MG63 (cell line): ENCODE measurements around the gene FCAMR. TPM values are rescaled to one million over a fixed set of nuclear protein-coding genes. Genes with fewer than 3 reads are reported as not detected.
A peak's percentile ranks its signal among the peaks of the same experiment; 100 is the strongest.

Source experiments
- DNase-seq: peaks from one replicate; pipeline ENCODE4 v3.0.0-alpha.2; 2020
- H3K27me3 ChIP-seq: fragments of 250-450 bp; sonication (Bioruptor Pico); 2 replicates; pipeline ENCODE4 v1.5.1; 2020; ENCODE audit warnings: mild to moderate bottlenecking, moderate library complexity
- H3K36me3 ChIP-seq: fragments of 250-450 bp; sonication (Bioruptor Pico); 2 replicates; pipeline ENCODE4 v1.5.1; 2020; ENCODE audit warnings: mild to moderate bottlenecking, moderate library complexity
- H3K4me3 ChIP-seq: fragments of 250-450 bp; sonication (Bioruptor Pico); 2 replicates; pipeline ENCODE4 v1.5.1; 2020; ENCODE audit warnings: mild to moderate bottlenecking, moderate library complexity
- H3K9me3 ChIP-seq: fragments of 250-450 bp; sonication (Bioruptor Pico); 2 replicates; pipeline ENCODE4 v1.5.1; 2020; ENCODE audit warnings: mild to moderate bottlenecking, moderate library complexity
- total RNA-seq: library from RNA; depleted of rRNA; stranded (reverse); fragments of >200 nt; shearing (Covaris generic); gene quantifications from 2 replicates; pipeline ENCODE4 v1.2.3, GENCODE V29; 2014; ENCODE audit warnings: low replicate concordance

Gene FCAMR
- total RNA-seq, 1 experiment from 2014 or later = not detected

DNA sequence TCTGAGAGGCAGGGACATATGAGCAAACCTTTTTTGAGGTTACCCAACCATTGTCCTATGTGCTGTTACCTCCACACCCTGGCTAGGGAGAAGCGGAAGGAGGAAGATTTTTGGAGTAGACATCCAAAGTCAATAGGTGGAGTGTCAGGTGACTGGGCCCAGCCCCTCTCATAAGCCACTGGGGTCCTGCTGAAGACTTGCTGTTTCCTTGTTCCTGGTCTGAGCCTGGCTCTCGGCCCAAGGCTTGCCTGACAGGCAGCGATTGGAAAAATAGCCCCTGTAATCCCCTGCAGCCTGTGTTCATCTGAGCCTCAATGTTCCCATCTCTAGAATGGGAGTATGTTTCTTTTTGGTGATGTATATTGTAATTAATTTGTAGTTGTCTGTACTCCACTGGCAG is 17.1 kb downstream of the FCAMR start:
- Histone ChIP-seq H3K36me3 (no peaks in the 10 kb centered on the region), H3K27me3 (no peaks in the 10 kb centered on the region), H3K4me3 (no peak overlapping the region), H3K9me3 (no peaks in the 10 kb centered on the region)
- no peak for DNase-seq

DNA sequence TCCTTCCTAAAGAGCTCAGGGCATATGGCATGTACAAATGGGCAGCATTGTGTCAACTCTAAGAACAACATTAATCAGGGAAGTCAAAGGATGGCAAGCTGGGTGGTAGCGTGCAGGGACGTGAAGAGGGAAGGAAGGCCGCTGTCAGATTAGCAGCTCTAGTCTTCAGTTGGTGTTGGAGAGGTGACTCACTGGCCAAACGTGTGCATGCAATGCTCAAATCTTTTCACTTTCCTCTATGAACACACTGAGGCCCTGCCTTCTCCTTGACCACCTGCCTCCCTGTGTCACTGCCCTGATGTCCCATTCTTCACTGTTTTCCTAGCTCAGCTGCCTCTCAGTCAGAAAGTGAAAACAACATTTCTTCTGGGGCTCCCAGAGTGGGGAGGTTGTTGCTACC is 18.1 kb downstream of the FCAMR start:
- H3K36me3 ChIP-seq = no peaks in the 10 kb centered on the region
- H3K9me3 ChIP-seq = no peaks in the 10 kb centered on the region
- DNase-seq = no peak
- H3K4me3 ChIP-seq = no peak overlapping the region
- no peaks in the 10 kb centered on the region for H3K27me3 ChIP-seq

DNA sequence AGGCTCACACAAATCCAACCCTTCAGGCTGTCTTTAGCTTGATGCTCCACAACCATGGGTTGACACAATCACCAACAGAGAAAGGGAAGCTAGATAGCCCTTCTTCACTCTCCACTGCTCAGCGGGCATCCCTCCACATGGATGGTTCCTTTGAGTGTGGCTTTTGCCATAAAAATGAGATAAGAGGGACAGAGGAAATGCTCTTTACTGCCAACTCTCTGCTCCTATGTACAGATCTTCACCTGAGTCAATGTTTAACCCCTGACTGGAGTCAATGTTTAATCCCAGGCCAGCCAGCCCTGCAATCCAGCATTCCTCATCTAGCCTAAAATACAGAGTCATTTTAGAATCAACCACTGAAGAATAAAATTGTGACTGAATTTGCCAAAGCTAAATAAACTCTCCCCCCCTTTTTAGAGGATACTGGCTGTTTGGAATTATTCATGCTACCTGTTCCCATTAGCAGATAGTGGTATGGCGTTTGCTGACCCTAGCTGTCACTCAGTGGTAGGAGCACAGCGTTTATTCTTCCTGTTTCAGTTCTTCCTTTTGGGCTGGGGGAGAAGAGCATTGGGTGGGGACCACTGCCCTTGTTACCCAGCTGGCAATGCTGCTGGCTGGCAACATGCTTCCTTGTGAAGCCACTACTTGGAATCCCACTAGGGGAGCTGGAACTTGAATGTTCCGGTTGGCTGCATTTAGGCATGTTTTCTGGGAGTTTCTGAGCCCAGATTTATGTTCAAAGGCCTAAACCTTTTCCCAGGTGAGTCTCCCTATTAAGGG is 18.8 kb downstream of the FCAMR start:
- no peaks in the 10 kb centered on the region for H3K27me3 ChIP-seq

DNA sequence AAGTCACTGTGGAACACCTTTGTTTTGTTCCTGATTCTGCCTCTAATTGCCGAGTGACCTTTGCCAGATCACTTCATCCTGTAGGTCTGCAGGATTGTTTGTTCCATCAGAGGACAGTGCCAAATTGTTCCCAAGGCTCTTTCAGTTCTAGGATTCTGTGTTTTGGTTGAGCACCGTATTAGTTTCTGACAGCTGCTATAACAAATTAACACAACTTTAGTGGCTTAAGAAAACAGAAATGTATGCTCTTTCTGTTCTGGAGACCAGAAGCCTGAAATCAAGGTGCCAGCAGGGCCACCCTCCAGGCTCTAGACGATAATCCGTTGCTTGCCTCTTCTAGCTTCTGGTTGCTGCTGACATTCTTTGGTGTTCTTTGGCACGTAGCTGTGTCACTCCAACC is 20.6 kb downstream of the FCAMR start:
- no peak for DNase-seq
- Histone ChIP-seq H3K27me3 (peaks cover 3% of the 10 kb centered on the region; the same call in 1 of the 2 replicates), H3K4me3 (no peak overlapping the region), H3K9me3 (no peaks in the 10 kb centered on the region), H3K36me3 (no peaks in the 10 kb centered on the region)

More for the DNA sequence above, 18.8 kb downstream of the FCAMR start:
- H3K9me3 ChIP-seq = no peaks in the 10 kb centered on the region
- H3K36me3 ChIP-seq = no peaks in the 10 kb centered on the region
- no peak overlapping the region for H3K4me3 ChIP-seq
- no peak for DNase-seq

- no peak for DNase-seq
- no peak overlapping the region for H3K4me3 ChIP-seq
- H3K36me3 ChIP-seq = no peaks in the 10 kb centered on the region
- peaks cover 7% of the 10 kb centered on the region for H3K27me3 ChIP-seq
- no peaks in the 10 kb centered on the region for H3K9me3 ChIP-seq
These were observed 21.1 kb downstream of the FCAMR start for GRCh38 chr1:206949208-206949607.

DNA sequence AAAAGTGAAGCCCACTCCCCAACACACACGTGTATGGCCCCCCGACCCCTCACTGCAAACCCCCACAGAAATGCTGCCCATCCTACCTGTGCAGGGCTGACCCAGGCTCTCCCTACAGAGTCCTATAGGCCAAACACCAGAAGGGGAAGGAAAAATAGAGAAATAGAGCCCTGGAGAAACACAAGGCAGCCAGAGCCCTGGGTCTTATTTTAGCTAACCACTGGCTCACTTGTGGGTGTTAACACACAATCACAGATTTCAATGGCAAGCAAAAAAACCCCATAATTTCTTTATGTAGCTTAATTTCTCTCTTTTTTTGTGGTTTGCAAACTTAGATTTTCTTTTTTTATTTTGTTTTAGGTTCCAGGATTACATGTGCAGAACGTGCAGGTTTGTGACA is 23.0 kb downstream of the FCAMR start:
- H3K27me3 ChIP-seq = peaks cover 14% of the 10 kb centered on the region
- H3K36me3 ChIP-seq = no peaks in the 10 kb centered on the region
- no peak for DNase-seq
- H3K4me3 ChIP-seq = no peak overlapping the region
- H3K9me3 ChIP-seq = no peaks in the 10 kb centered on the region

DNA sequence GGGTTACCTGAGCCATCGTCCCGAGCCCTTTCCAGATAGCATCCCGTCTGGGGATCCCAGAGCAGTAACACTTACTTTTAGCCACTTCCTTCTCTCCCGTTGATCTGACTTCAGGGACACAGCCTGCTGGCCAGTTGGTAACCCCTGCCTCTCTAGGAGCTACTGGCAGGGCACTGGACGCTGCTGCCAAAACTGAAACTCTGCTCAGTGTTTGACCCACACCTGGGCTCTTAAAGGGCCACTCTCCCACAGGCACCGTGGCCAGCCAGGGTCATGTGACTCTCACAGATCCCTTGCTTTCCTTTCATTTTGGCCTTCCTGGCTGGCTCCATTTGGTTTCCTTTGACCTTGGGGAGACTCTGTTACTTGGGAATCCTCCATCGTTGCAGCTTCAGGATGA is 24.0 kb downstream of the FCAMR start, which contains the start of gene PIGR:
PIGR (minus strand) TSS at position 206 of the 400 bp plus-strand sequence. CDS start 5,935 bp downstream, outside the sequence.
- H3K36me3 ChIP-seq = no peaks in the 10 kb centered on the region
- H3K4me3 ChIP-seq = no peak within 1 kb of the TSS
- DNase-seq = no peak
- peaks cover 14% of the 10 kb centered on the region for H3K27me3 ChIP-seq
- no peaks in the 10 kb centered on the region for H3K9me3 ChIP-seq

DNA sequence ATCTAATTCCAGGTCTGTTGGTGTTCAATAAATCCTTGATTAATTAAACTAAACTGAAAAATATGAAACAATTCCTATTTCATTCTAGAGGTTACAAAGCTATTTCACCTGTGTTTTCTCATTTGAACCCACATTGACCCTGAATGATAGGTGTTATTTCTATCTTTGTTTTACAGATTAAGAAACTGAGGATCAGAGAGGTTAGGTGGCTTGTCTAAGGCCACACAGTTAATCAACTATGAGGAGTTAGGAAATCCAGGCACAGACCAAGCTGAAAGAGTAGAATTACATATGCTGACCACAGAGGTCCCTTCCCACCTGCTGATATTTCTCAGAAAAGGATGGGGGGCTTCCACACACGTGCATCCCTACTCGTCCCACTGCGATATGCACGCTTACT is 24.5 kb downstream of the FCAMR start:
- Histone ChIP-seq H3K4me3 (no peak overlapping the region), H3K9me3 (no peaks in the 10 kb centered on the region), H3K27me3 (peaks cover 14% of the 10 kb centered on the region), H3K36me3 (no peaks in the 10 kb centered on the region)
- no peak for DNase-seq

- Histone ChIP-seq H3K27me3 (peaks cover 14% of the 10 kb centered on the region), H3K4me3 (no peak overlapping the region), H3K9me3 (no peaks in the 10 kb centered on the region), H3K36me3 (no peaks in the 10 kb centered on the region)
- no peak for DNase-seq
These were observed 25.6 kb downstream of the FCAMR start for GRCh38 chr1:206944703-206945102.

GRCh38 chr1:206941766-206942418 is 28.4 kb downstream of the FCAMR start:
- no peaks in the 10 kb centered on the region for H3K36me3 ChIP-seq
- no peak for DNase-seq
- no peaks in the 10 kb centered on the region for H3K9me3 ChIP-seq
- no peak overlapping the region for H3K4me3 ChIP-seq
- peaks cover 14% of the 10 kb centered on the region for H3K27me3 ChIP-seq

- no peaks in the 10 kb centered on the region for H3K9me3 ChIP-seq
- H3K4me3 ChIP-seq = no peak overlapping the region
- H3K36me3 ChIP-seq = no peaks in the 10 kb centered on the region
- DNase-seq = no peak
- H3K27me3 ChIP-seq = peaks cover 14% of the 10 kb centered on the region
These were observed 29.7 kb downstream of the FCAMR start for GRCh38 chr1:206940588-206940936.

DNA sequence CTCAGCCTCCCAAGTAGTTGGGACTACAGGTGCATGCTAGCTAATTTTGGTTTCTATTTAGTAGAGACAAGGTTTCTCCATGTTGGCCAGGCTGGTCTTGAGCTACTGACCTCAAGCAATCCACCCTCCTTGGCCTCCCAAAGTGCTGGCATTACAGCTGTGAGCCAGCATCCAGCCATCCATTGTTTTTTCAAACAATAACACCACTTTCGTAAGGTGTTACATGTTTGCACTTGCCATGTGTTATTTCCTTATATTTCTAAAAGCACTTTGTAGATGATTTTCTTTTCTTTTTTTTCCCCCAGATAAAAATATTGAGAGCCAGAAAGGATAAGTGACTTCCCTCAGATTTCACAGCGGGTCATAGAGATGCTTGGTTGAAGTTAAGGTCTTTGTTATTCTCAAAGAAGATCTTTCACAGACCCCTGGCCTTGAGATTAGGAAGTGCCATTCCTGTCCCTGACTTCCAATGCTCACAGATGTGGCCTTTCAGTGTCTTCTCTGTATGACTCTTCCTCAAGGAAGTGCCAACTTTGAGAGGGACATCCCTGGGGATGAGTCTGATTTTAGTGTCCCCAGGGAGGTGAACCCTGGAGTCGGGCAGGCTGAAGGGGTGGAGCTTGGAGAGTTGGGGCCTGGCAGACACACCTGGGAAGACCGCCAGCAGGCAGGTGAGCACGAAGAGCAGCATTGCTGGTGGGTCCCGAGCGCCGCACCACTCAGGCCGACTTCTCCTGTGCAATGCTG is 30.2 kb downstream of the FCAMR start:
- peaks cover 12% of the 10 kb centered on the region for H3K27me3 ChIP-seq
- no peaks in the 10 kb centered on the region for H3K36me3 ChIP-seq
- no peaks in the 10 kb centered on the region for H3K9me3 ChIP-seq
- no peak for DNase-seq
- no peak overlapping the region for H3K4me3 ChIP-seq

DNA sequence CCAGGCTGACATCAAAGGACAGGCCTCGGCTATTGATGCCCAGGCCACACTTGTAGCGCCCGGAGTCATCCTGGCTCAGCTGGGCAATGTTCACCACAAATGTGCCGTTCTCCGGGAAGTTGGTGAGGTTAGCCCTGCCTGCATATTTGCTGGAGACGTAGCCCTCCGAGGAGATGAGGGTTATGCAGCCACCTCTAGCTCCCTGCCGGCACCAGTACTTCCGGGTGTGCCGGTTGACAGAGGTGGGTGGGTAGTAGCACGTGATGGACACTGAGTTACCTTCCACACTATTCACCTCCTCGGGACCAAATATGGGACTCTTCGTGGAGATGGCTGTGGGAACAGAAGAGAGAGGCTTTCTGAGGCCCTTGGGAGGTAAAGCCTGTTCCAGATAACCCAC is 31.1 kb downstream of the FCAMR start:
- H3K36me3 ChIP-seq = no peaks in the 10 kb centered on the region
- no peak for DNase-seq
- H3K9me3 ChIP-seq = no peaks in the 10 kb centered on the region
- no peak overlapping the region for H3K4me3 ChIP-seq
- H3K27me3 ChIP-seq = peaks cover 7% of the 10 kb centered on the region

GRCh38 chr1:206937425-206937824 is 32.8 kb downstream of the FCAMR start:
- DNase-seq = no peak
- Histone ChIP-seq H3K4me3 (no peak overlapping the region), H3K9me3 (no peaks in the 10 kb centered on the region), H3K27me3 (no peaks in the 10 kb centered on the region), H3K36me3 (no peaks in the 10 kb centered on the region)

- DNase-seq = peak; percentile 57
- Histone ChIP-seq H3K9me3 (no peaks in the 10 kb centered on the region), H3K4me3 (no peak overlapping the region), H3K27me3 (no peaks in the 10 kb centered on the region), H3K36me3 (no peaks in the 10 kb centered on the region)
These were observed 34.7 kb downstream of the FCAMR start for GRCh38 chr1:206935491-206936067.

DNA sequence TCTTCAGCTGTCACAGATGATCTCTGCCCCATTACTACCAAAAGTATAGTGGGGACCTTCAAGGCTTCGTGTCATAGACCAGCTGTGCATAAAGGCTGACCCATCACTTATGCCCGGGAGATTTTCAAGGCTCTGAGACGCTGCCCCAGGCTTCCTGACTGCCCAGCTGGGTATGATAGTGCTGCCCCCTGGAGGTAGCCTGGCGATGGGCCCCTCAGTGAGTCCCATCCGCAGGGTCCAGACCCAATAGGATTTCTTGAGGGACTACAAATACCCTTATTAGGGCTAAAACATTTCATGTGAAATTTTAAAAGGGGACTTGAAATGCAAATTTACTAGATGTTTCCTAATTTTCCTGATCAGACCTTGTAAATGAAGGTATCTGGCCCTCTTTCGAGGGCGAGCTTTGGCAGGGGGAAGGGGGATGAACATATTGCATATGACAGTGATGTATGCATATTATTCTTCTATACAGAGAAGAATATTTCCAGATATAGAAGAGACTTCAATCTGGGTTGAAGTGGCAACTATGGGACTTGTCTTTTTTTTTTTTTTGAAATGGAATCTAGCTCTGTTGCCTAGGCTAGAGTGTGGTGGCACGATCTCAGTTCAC is 36.8 kb downstream of the FCAMR start:
- Histone ChIP-seq H3K4me3 (no peak overlapping the region), H3K36me3 (no peaks in the 10 kb centered on the region), H3K27me3 (no peaks in the 10 kb centered on the region), H3K9me3 (no peaks in the 10 kb centered on the region)
- peak; percentile 32 for DNase-seq

DNA sequence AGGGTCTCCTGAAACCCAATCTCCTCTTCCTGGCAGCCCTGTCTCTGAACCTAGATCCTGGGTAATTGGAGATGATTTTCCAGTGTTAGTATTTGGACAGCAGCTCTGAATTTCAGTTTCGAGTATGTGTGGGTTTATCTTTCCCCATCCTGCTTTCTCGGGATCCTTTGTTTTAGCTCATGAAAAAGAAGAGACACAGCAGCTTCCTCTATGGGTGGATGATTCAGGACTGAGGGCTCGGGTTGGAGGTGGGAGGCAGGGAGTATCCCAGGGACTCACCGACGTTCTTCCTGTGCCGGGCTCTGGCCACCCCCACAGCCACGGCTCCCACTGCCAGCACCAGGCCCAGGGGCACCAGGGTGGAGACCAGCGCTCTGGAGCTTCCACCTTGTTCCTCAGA is 38.1 kb downstream of the FCAMR start:
- Histone ChIP-seq H3K4me3 (no peak overlapping the region), H3K36me3 (no peaks in the 10 kb centered on the region), H3K27me3 (no peaks in the 10 kb centered on the region), H3K9me3 (no peaks in the 10 kb centered on the region)
- no peak for DNase-seq
